SK-N-SH (cell line): Measurements from ENCODE around the gene LMAN2.

Experiments used
- CTCF ChIP-seq: fragments of 200-600 bp; sonication (generic); IDR thresholded peaks from 2 replicates; pipeline ENCODE4 v1.6.1; 2017; ENCODE audit warnings: antibody characterized with exemption, mild to moderate bottlenecking, moderate library complexity
- EZH2phosphoT487 ChIP-seq: fragments of 200-600 bp; sonication (generic); IDR thresholded peaks from 2 replicates; pipeline ENCODE4 v1.6.1; 2017; ENCODE audit warnings: low read depth, mixed run types, mild to moderate bottlenecking, antibody characterized with exemption, moderate library complexity, borderline replicate concordance
- NFIC ChIP-seq: IDR thresholded peaks from 2 replicates; pipeline ENCODE4 v1.4.0; 2012; ENCODE audit warnings: borderline replicate concordance
- RAD21 ChIP-seq: IDR thresholded peaks from 2 replicates; pipeline ENCODE4 v1.6.1; 2012; ENCODE audit warnings: mild to moderate bottlenecking, low read length
- REST ChIP-seq: IDR thresholded peaks from 2 replicates; pipeline ENCODE4 v1.6.1; 2012; ENCODE audit warnings: mild to moderate bottlenecking, low read depth, low read length, moderate library complexity
- RXRA ChIP-seq: IDR thresholded peaks from 2 replicates; pipeline ENCODE4 v1.4.0; 2012; ENCODE audit warnings: low read depth, mild to moderate bottlenecking, borderline replicate concordance
- TF ChIP-seq, protein P1 (sequence below): fragments of 150-350 bp; IDR thresholded peaks from 2 replicates; pipeline ENCODE4 v1.6.1; 2016; ENCODE audit warnings: mild to moderate bottlenecking, low read depth, low read length

DNA sequence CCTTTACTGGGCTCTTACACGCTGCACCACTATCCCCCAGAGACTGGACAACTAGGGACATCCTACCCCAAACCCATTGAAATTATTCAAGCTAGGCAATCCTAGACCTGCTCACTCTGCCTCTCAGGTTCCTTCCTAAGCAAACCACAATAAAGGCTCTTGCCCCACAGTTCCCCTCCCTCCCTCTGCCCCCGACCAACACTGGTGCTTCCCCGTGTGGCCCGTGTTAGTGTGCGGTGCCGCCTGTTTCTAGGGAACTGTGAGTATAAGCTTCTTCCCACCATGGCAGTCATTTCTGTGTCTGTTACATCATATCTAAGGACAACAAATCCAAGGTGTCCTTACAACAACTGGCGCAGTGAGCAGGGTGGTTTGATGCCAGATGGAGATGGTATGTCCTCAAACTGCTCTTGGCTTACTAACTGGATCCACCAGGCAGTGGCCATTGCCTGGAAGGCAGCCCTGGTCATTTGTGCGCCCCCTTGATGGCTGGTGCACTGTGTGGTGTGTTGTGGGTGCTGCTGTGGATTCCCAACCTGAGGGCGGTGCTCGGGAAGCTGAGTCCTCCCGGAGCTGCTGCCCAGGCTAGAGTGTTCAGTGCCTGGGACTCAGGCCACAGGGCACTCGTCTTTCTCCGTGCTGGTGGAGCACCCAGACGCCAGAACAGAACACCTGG is 31.4 kb downstream of the LMAN2 start:
- no peak for TF ChIP-seq EZH2phosphoT487
- no peak for TF ChIP-seq CTCF
- TF ChIP-seq RXRA, result no peak
- TF ChIP-seq, protein P1, sequence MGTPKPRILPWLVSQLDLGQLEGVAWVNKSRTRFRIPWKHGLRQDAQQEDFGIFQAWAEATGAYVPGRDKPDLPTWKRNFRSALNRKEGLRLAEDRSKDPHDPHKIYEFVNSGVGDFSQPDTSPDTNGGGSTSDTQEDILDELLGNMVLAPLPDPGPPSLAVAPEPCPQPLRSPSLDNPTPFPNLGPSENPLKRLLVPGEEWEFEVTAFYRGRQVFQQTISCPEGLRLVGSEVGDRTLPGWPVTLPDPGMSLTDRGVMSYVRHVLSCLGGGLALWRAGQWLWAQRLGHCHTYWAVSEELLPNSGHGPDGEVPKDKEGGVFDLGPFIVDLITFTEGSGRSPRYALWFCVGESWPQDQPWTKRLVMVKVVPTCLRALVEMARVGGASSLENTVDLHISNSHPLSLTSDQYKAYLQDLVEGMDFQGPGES, result no peak
- TF ChIP-seq REST, result no peak
- TF ChIP-seq NFIC, result no peak
- no peak for TF ChIP-seq RAD21
